GM19043 (cell line): ENCODE results near the gene TMEM143.
"Not testable (repeated sequence)": the region's sequence is repeated elsewhere in the genome, so short reads cannot be mapped to it uniquely, and the experiment has no call there.

Experiments used
- ATAC-seq: cut with Tn5 transposase; IDR thresholded peaks from one replicate; pipeline ENCODE4 v1.9.1; 2021; ENCODE audit warnings: low read depth; ENCODE audit not compliant: unreplicated experiment

Gene TMEM143

GRCh38 chr19:48301886-48302599, 61.7 kb downstream of the TMEM143 start:
- no peak for ATAC-seq

DNA sequence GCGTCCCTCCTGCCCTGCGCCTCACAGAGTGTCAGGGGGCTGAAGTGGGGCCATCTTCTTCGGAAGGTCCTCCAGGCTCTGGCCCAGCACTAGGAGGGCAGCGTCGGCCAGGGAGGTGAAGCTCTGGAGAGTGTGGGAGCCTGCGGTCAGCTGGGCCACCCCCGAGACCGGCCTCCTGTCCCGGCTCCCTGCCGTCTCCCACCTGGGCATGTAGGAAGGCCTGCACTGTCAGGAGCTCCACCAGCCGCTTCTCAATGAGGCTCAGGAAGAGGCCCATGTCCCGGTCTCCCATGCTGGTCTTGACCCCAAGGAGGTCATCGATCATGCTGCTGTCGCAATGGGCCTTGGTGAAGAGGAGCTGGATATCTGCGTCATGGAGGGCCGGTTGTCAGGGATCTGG, 65.8 kb downstream of the TMEM143 start:
- ATAC-seq = no peak

- no peak for ATAC-seq
These were observed 66.6 kb downstream of the TMEM143 start for GRCh38 chr19:48296963-48297734.

GRCh38 chr19:48295458-48295857, 68.3 kb downstream of the TMEM143 start:
- no peak for ATAC-seq

- ATAC-seq = no peak
These were observed 70.9 kb downstream of the TMEM143 start for GRCh38 chr19:48292798-48293197.

- not testable (repeated sequence) for ATAC-seq
These were observed 72.3 kb downstream of the TMEM143 start for GRCh38 chr19:48291489-48291815.

DNA sequence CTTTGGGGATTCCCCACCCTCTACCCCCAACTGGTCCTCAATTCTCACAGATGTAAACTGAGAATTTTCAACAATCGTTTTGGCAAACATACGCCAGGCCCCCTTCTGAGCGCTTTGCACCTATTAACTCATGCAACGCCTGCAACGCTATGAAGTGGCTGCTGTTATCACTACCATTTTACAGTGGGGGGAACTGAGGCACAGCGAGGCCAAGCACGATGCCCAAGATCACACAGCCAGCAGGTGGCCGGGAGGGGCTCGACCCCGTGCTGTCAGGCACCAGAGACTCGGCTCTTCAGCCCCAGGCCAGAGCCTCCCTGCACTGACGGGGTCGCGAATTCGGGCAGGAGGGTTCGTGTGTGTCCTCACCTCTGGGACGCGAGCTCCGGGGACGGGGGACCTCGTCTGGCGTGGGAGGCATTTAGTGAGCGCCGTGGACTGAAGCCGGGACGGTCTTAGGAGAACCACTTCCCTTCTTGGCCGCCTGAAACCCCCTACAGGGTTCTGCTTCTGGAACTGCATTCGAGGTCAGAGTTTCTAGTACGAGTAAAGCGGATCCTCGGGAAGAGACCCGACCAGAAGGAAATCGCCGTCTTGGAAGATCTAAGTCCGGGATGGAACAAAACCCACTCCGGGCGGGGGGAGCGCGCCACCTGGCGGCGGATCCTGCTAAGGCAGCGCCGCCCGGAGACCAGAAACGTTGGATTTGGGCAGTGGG, 72.8 kb downstream of the TMEM143 start:
- no peak for ATAC-seq

GRCh38 chr19:48290401-48290770, 73.4 kb downstream of the TMEM143 start:
- no peak for ATAC-seq

- ATAC-seq = no peak
These were observed 76.0 kb downstream of the TMEM143 start for GRCh38 chr19:48287748-48288147.

DNA sequence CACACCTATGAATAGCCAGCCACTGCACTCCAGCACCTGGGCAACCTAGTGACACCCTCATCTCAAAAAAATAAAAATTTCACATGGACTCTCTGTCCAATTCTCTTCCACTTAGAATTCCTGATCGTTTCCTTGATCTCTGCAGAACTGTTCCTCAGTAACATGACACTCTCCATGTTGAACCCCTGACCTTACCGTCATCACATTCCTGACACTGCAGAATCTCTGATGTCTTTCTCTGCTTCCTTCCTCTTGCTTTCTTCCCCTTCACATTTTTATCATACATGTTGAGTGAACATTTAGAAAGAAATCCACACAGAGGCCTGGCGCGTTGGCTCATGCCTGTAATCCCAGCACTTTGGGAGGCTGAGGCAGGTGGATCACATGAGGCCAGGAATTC, 78.8 kb downstream of the TMEM143 start:
- no peak for ATAC-seq

GRCh38 chr19:48283908-48284307, 79.8 kb downstream of the TMEM143 start:
- ATAC-seq = no peak
